Uterus (tissue), 4 donors: ENCODE results near the gene TC2N. TPM values are rescaled to one million over a fixed set of nuclear protein-coding genes. Genes with fewer than 3 reads are reported as not detected.

Experiments used
- DNase-seq, 2 donors: peaks; one replicate each; pipeline ENCODE4 v3.0.0-alpha.2; 2019 to 2020
- H3K27ac ChIP-seq, 2 donors: fragments of 200-600 bp; sonication (generic); 1 replicate in 1 of 2; 2 replicates in 1 of 2; pipeline ENCODE4 v1.5.1; 2016 to 2018
- H3K27me3 ChIP-seq, 2 donors: fragments of 200-600 bp; sonication (generic); one replicate each; pipeline ENCODE4 v1.5.1; 2018 to 2019; ENCODE audit warnings: control low read depth in 1 of 2
- H3K36me3 ChIP-seq, 2 donors: fragments of 200-600 bp; sonication (generic); one replicate each; pipeline ENCODE4 v1.5.1; 2019; ENCODE audit warnings: control low read depth in 1 of 2
- H3K4me1 ChIP-seq, 2 donors: fragments of 200-600 bp; sonication (generic); one replicate each; pipeline ENCODE4 v1.5.1; 2018 to 2019; ENCODE audit warnings: control low read depth in 1 of 2
- H3K4me3 ChIP-seq, 2 donors: fragments of 200-600 bp; sonication (generic); 1 replicate in 1 of 2; 2 replicates in 1 of 2; pipeline ENCODE4 v1.5.1; 2018 to 2019; ENCODE audit warnings: mild to moderate bottlenecking in 1 of 2
- H3K9me3 ChIP-seq, 2 donors: fragments of 200-600 bp; sonication (generic); one replicate each; pipeline ENCODE4 v1.5.1; 2019; ENCODE audit warnings: control low read depth in 1 of 2
- POLR2A ChIP-seq, 2 donors: fragments of 450-650 bp; IDR thresholded peaks; one replicate each; pipeline ENCODE4 v1.6.1; 2016; ENCODE audit warnings: antibody characterized with exemption in 2 of 2, mild to moderate bottlenecking in 1 of 2, moderate library complexity in 1 of 2
- intact Hi-C: fragments of 100-400 bp; cut with DNase I; formaldehyde crosslinking; loops from one replicate; pipeline ENCODE4 v1.15.1; 2023; ENCODE audit warnings: low total_unique reads
- total RNA-seq, 4 donors: library from RNA; depleted of rRNA in 3 of 4; stranded (reverse); fragments of >200 nt in 3 of 4; gene quantifications; one replicate each; pipeline versions ENCODE4 v1.1.0 to v1.2.4, GENCODE V29; 2014 to 2023
- TF ChIP-seq, protein P1 (sequence below), 4 experiments: fragments of 200-600 bp in 2 of 4; fragments of 450-650 bp in 2 of 4; sonication (generic) in 2 of 4; IDR thresholded peaks; one replicate each; pipeline ENCODE4 v1.5.1; 2016 to 2019; ENCODE audit warnings: antibody characterized with exemption in 4 of 4, mild to moderate bottlenecking in 2 of 4, moderate library complexity in 1 of 4
- donor health status: DM: yes; HTN: yes; CAD: no.

TC2N gene
- total RNA-seq, 4 donors from 2014 or later, result 25.4 to 79.1 (median 36.5) TPM

DNA sequence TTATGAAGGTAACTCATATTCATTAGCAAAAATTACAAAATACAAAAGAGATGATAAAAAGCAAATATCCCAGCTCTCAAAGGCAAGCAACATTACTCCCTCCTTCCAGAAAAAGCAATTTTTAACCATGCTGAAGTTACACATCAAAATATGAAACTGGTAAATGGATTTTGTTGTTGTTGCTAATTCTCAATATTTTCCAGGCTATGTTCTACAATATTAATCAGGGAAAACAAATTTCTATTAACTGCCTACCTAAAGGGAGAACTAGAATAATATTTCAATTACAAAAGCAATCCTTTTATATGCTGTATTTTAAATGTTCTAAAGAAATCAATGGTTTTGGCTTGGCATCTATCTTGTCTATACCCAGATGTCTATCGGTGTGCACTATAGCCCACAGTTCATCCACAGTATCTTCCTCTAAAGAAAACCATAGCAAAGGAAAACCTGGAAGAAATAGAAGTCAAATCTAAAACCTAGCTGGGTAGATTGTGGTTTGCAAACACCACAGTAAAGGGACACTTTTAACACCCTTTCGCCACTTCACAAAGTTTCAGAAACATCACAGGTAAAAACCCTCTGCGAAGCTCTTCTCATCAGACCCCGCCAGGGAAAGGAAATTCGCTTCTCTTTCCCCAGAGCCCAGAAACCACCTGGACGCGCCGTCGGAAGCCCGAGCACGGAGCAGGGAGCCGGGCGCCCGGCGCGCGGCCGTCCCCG, 32.0 kb downstream of the TC2N start:
- no peaks in the 10 kb centered on the region for H3K4me1 ChIP-seq
- H3K9me3 ChIP-seq, result no peaks in the 10 kb centered on the region
- H3K27ac ChIP-seq, result peak overlapping the region; percentile 94 to 95
- H3K36me3 ChIP-seq, result no peaks in the 10 kb centered on the region
- no peaks in the 10 kb centered on the region for H3K27me3 ChIP-seq
- no peak for TF ChIP-seq POLR2A (IDR thresholded peaks at IDR 0.05)
- H3K4me3 ChIP-seq, result peak overlapping the region; percentile 66 to 79
- no peak for DNase-seq
- intact Hi-C loops, result no loop called here

DNA sequence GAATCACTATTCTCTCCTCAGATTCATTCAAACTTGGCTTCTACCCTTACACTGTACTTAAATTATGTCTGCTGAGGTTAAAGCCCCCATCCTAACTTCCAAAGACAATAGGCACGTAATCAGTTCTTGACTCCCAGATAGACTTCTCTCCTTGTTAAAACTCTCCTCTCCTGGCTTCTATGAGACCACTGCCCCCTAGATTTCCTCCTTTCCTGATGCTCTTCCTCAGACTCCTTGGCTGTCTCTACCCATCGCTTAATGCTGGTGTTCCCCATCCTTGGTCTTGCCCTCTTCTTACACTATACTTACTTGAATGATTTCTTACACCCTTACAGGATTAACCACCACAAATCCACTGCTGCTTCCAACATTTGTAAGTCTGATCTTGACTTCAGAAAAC, 32.8 kb downstream of the TC2N start:
- Histone ChIP-seq H3K36me3 (no peaks in the 10 kb centered on the region), H3K9me3 (no peaks in the 10 kb centered on the region), H3K27ac (peak overlapping the region; percentile 94 to 95), H3K4me1 (no peaks in the 10 kb centered on the region), H3K27me3 (no peaks in the 10 kb centered on the region), H3K4me3 (peak overlapping the region in 1 of 2 donors; percentile 79)
- DNase-seq, result no peak
- TF ChIP-seq, protein P1, sequence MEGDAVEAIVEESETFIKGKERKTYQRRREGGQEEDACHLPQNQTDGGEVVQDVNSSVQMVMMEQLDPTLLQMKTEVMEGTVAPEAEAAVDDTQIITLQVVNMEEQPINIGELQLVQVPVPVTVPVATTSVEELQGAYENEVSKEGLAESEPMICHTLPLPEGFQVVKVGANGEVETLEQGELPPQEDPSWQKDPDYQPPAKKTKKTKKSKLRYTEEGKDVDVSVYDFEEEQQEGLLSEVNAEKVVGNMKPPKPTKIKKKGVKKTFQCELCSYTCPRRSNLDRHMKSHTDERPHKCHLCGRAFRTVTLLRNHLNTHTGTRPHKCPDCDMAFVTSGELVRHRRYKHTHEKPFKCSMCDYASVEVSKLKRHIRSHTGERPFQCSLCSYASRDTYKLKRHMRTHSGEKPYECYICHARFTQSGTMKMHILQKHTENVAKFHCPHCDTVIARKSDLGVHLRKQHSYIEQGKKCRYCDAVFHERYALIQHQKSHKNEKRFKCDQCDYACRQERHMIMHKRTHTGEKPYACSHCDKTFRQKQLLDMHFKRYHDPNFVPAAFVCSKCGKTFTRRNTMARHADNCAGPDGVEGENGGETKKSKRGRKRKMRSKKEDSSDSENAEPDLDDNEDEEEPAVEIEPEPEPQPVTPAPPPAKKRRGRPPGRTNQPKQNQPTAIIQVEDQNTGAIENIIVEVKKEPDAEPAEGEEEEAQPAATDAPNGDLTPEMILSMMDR (IDR thresholded peaks at IDR 0.05), result no peak
- no peak for TF ChIP-seq POLR2A (IDR thresholded peaks at IDR 0.05)
- intact Hi-C loops, result no loop called here

DNA sequence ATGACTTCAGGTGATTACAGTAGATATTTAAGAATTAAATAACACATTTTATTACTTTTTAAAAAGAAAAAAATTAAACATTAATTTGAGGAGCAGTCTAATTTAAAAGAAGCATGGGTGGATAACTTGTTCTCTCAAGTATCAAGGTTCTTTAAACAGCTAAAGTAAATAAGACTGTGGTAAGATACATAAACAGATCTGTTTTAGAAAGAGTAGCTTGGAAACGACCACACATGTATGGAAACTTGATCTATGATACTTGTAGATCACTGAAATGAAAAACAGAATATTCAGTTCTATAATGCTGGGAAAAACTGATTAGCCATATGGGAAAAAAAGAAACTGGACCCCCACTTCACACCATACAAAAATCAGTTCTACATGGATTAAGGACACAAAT, 36.0 kb downstream of the TC2N start:
- Histone ChIP-seq H3K27ac (peak overlapping the region in 1 of 2 donors; percentile 38), H3K36me3 (no peaks in the 10 kb centered on the region), H3K9me3 (no peaks in the 10 kb centered on the region), H3K4me3 (no peak overlapping the region), H3K27me3 (no peaks in the 10 kb centered on the region), H3K4me1 (no peaks in the 10 kb centered on the region)
- TF ChIP-seq POLR2A (IDR thresholded peaks at IDR 0.05), result no peak
- TF ChIP-seq, protein P1 (IDR thresholded peaks at IDR 0.05), result no peak
- intact Hi-C loops, result no loop called here
- no peak for DNase-seq

DNA sequence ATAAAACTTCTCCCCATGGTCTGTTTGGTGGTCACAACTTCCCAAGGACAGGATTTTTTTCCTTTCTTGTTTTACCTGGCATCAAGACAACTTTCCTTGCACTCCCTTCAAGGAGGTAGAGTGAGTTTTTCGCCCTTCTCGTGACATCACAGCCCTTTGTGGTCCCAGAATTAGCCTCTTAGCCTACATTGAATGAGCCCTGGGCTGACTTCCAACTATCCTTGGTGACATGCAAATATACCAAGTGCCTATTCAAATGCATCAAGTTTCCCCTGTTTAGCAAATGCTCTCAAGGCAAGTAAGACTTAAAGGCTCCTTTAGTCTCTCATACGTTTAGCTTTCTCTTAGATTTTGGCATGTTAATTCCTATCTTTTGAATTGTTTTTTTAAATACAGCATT, 36.6 kb downstream of the TC2N start:
- no peak for TF ChIP-seq POLR2A (IDR thresholded peaks at IDR 0.05)
- TF ChIP-seq, protein P1 (IDR thresholded peaks at IDR 0.05), result no peak
- H3K27ac ChIP-seq, result peak overlapping the region; percentile 9 to 38

DNA sequence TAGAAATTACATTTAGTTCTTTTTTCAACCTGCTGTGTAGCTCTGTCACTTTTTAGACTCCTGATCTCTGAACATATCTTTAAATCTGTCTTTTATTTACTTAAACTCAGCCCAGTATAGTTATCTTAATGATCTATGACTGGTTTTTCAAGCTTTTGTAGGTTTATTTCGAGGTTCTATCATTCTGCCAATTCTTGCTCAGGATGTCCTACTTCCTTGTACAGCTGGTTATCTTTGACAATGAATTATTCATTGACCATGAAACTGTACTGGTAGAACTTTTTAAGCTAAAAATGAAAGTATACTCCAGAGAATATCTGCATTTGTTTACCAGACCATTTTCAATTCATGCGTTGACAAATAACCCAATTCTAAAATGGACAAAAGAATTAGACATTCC, 37.8 kb downstream of the TC2N start:
- intact Hi-C loops, result no loop called here
- Histone ChIP-seq H3K4me3 (no peak overlapping the region), H3K36me3 (no peaks in the 10 kb centered on the region), H3K9me3 (no peaks in the 10 kb centered on the region), H3K27ac (peak overlapping the region in 1 of 2 donors; percentile 38), H3K27me3 (no peaks in the 10 kb centered on the region), H3K4me1 (no peaks in the 10 kb centered on the region)
- TF ChIP-seq, protein P1 (IDR thresholded peaks at IDR 0.05), result no peak
- no peak for TF ChIP-seq POLR2A (IDR thresholded peaks at IDR 0.05)
- no peak for DNase-seq

More for the DNA sequence above, 36.6 kb downstream of the TC2N start:
- intact Hi-C loops, result no loop called here
- Histone ChIP-seq H3K4me1 (no peaks in the 10 kb centered on the region), H3K27me3 (no peaks in the 10 kb centered on the region), H3K9me3 (no peaks in the 10 kb centered on the region), H3K4me3 (no peak overlapping the region), H3K36me3 (no peaks in the 10 kb centered on the region)
- DNase-seq, result no peak
